Suprapubic skin (tissue), 3 donors: ENCODE results near the gene COL8A1.

Experiments used
- CTCF ChIP-seq, 2 donors: fragments of 200-600 bp in 1 of 2; fragments of 450-650 bp in 1 of 2; sonication (generic) in 1 of 2; IDR thresholded peaks; one replicate each; pipeline ENCODE4 v1.5.1; 2016 to 2019; ENCODE audit warnings: antibody characterized with exemption in 2 of 2, mild to moderate bottlenecking in 1 of 2, moderate library complexity in 1 of 2
- POLR2AphosphoS5 ChIP-seq, 3 donors: sonication (generic); formaldehyde crosslinking; IDR thresholded peaks; one replicate each; pipeline ENCODE4 v1.6.1; 2017; ENCODE audit warnings: antibody characterized with exemption in 3 of 3

- TF ChIP-seq POLR2AphosphoS5 (IDR thresholded peaks at IDR 0.05) (no peak), CTCF (IDR thresholded peaks at IDR 0.05) (no peak)
Observed at GRCh38 chr3:99599894-99600293, 38.5 kb upstream of the COL8A1 start.
